ENCODE data around the gene SGSH.
A peak's percentile ranks its signal among the peaks of the same experiment; 100 is the strongest.
"Not testable (repeated sequence)": the region's sequence is repeated elsewhere in the genome, so short reads cannot be mapped to it uniquely, and the experiment has no call there.

The SGSH gene

DNA sequence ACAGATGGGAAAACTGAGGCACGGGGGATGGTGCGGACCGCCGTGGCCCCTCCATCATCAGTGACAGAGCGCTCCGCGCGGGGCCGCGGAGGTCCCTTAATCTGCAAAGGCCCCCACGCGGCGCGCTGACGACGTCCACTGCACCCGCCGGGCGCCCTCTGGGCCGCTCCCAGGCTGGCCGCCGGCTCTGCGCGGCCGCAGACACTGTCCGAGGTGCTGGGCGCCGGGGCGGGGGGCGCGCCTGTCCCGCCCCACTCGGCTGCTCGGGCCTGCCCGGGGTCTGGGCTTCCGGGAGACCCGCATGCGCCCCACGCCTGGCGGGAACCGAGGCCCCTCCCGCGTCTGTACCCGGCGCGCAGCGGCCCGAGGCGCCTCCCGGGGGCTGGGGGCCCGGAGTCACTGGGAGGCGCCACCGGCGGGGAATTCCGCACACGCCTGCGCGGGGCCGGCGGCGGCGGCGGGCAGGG lies 40.0 kb upstream of the SGSH start:
- no peak for DNase-seq (ENCODE audit: extremely low read depth, low read depth)
- peak overlapping the region; percentile 40 for H3K4me3 ChIP-seq (replicated peaks; ENCODE audit: low read depth, low read length)
- TF ChIP-seq, protein P1, sequence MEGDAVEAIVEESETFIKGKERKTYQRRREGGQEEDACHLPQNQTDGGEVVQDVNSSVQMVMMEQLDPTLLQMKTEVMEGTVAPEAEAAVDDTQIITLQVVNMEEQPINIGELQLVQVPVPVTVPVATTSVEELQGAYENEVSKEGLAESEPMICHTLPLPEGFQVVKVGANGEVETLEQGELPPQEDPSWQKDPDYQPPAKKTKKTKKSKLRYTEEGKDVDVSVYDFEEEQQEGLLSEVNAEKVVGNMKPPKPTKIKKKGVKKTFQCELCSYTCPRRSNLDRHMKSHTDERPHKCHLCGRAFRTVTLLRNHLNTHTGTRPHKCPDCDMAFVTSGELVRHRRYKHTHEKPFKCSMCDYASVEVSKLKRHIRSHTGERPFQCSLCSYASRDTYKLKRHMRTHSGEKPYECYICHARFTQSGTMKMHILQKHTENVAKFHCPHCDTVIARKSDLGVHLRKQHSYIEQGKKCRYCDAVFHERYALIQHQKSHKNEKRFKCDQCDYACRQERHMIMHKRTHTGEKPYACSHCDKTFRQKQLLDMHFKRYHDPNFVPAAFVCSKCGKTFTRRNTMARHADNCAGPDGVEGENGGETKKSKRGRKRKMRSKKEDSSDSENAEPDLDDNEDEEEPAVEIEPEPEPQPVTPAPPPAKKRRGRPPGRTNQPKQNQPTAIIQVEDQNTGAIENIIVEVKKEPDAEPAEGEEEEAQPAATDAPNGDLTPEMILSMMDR (IDR thresholded peaks at IDR 0.05; ENCODE audit: low read depth, low read length, missing control alignments) = no peak

DNA sequence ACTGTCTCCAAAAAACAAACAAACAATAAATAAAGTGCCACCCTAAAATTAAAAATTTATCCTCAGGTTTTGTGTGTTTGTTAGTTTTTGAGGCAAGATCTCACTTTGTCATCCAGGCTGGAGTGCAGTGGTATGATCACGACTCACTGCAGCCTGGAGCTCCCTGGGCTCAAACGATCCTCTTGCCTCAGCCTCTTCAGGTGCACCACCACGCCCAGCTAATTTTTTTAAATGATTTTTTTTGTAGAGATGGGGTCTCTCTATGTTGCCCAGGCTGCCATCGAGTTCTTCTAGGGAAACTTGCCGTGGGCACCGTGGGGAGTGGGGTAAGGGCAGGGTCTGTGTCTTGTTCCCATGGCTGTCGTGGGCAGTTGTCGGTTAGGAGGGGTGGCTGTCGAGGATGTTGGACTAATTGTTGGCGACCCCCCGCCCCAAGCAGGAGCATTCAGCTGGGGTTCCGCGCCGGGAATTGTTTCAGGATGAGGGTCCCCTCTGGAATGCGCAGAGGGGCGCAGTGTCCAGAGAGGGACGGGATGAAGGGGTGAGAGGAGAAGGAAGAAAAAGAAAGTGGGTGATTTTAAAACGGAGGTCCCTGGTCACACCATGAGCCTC lies 39.4 kb upstream of the SGSH start:
- no peak for DNase-seq (ENCODE audit: extremely low read depth, low read depth)
- peak overlapping the region; percentile 40 for H3K4me3 ChIP-seq (replicated peaks; ENCODE audit: low read depth, low read length)
- TF ChIP-seq, protein P1 (IDR thresholded peaks at IDR 0.05; ENCODE audit: low read depth, low read length, missing control alignments) = no peak

DNA sequence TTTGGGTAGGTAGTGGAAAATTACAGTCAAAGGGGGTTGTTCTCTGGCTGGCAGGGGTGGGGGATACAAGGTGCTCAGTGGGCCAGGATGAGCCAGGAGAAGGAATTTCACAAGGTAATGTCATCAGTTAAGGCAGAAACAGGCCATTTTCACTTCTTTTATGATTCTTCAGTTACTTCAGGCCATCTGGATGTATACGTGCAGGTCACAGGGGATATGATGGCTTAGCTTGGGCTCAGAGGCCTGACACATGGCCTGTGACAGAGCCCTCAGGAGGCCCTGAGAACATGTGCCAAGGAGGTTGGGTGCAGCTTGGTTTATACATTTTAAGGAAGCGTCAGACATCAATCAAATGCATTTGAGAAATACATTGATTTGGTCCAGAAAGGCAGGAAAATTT lies 38.2 kb upstream of the SGSH start:
- not testable (repeated sequence) for H3K4me3 ChIP-seq (replicated peaks; ENCODE audit: low read depth, low read length)

DNA sequence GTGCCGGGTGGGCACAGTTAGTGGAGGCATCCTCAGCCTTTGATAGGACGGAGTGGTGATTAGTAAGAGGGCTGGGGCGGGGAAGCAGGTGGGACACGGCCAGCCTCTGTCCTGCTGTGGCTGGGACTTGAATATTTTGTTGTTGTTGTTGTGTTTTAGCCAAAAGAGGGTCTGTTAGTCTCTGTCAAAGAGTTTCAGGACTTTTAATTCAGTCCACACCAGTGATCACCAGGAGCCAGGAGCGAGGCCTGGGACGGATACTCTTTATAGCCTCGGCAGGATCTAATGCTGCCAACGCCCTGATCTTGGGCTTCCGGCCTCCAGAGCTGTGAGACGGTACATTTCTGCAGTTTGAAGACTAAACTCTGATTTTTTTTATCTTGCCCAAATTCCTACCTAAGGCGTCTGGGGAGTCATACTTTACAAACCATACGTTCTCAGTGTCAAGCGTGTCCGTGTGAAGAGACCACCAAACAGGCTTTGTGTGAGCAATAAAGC lies 37.6 kb upstream of the SGSH start:
- no peak overlapping the region for H3K4me3 ChIP-seq (replicated peaks; ENCODE audit: low read depth, low read length)
- TF ChIP-seq, protein P1 (IDR thresholded peaks at IDR 0.05; ENCODE audit: low read depth, low read length, missing control alignments) = no peak
- no peak for DNase-seq (ENCODE audit: extremely low read depth, low read depth)

More for the DNA sequence above, 38.2 kb upstream of the SGSH start:
- not testable (repeated sequence) for DNase-seq (ENCODE audit: extremely low read depth, low read depth)

DNA sequence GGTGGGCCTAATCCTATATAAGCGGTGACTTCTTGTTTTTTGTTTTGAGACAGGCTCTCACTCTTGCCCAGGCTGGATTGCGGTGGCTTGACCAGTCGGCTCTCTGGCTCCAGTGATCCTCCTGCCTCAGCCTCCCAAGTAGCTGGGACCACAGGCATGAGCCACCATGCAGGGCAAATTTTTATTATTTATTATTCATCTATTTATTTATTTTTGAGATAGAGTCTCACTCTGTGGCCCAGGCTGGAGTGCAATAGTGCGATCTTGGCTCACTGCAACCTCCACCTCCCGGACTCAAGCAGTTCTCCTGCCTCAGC lies 35.9 kb upstream of the SGSH start:
- TF ChIP-seq, protein P1 (IDR thresholded peaks at IDR 0.05; ENCODE audit: low read depth, low read length, missing control alignments) = no peak
- no peak overlapping the region for H3K4me3 ChIP-seq (replicated peaks; ENCODE audit: low read depth, low read length)
- no peak for DNase-seq (ENCODE audit: extremely low read depth, low read depth)

DNA sequence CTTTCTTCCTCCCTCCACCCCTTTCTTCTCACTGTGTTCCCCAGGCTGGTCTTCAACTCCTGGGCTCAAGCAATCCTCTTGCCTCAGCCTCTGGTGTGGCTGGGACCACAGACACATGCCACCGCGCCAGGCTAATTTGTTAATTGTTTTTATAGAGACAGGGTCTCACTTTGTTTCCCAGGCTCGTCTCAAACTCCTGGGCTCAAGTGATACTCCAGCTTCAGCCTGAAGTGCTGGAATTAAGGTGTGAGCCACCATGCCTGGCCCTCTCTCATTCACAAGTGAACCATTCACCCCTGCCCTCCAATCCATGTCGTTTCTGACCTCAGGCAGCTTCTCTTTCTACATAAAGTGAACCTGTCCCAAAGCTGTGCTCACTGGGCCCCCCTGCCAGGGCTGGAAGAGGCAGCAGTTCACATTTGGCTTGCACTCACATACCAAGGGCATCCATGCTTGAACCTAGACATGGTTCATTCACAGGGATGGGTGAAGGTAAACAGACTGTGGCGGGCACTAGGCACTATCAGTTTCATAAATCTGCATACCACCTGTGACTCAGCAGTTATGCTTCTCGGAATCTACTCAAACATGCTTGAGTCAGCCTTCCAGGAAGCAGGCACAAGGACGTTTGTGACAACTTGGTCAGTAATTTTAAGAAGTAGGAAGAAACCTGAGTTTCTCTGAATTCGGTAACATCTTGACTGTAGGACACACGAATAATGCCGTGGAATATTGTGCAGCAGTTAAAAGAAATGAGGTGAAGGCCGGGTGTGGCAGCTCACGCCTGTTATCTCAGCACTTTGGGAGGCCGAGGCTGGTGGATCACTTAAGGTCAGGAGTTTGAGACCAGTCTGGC lies 34.5 kb upstream of the SGSH start:
- DNase-seq (ENCODE audit: extremely low read depth, low read depth) = peak; percentile 63
- H3K4me3 ChIP-seq (replicated peaks; ENCODE audit: low read depth, low read length) = no peak overlapping the region
- TF ChIP-seq, protein P1 (IDR thresholded peaks at IDR 0.05; ENCODE audit: low read depth, low read length, missing control alignments) = no peak

DNA sequence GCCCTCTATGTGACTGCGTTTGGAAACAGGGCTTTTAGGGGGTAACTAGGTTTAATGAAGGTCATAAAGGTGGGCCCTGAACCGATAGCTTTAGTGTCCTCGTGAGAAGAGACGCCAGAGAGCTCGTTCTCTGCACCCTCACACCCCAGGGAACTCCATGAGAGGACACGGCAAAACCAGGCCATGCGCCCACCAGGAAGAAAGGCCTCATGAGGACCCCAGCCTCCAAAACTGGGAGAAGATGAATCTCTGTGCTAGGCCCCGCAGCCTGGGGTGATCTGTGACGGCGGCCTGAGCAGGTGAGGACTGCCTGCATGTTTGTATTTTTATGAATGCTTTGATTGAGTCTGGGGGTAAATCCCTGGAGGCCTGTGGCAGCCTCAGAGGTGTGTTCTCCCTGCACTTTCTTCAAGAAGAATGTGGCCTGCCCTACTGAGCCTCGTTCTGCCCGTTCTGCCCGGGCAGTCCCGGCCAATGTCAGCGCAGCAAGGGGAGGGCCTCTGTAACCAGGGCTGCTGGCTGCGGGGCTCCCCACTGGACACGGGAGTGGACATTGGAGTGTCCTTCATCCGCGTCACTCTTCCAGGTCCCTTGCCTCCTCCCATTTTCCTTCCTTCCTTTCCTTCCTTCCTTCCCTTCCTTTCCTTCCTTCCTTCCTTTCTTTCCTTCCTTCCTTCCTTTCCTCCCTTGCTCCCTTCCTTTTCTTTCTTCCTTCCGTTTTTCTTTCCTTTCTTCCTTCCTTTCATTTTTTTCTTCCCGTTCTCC lies 33.7 kb upstream of the SGSH start:
- TF ChIP-seq, protein P1 (IDR thresholded peaks at IDR 0.05; ENCODE audit: low read depth, low read length, missing control alignments) = no peak
- no peak overlapping the region for H3K4me3 ChIP-seq (replicated peaks; ENCODE audit: low read depth, low read length)
- no peak for DNase-seq (ENCODE audit: extremely low read depth, low read depth)

All from HFF-Myc (cell line).